NOMO-1 treated with dmso at 0.1 percent for 144 hours (cell line): ENCODE results near the gene CCDC185.

Experiments
- DNase-seq: peaks from one replicate; lab custom pipeline; 2025; ENCODE audit not compliant: unreplicated experiment; lab: John Stamatoyannopoulos, UW

CCDC185 gene

GRCh38 chr1:223393275-223394214 is at the start of gene CCDC185:
CCDC185 (plus strand) TSS chr1:223393415; CDS start chr1:223393476, 61 bp downstream.
- no peak for DNase-seq

GRCh38 chr1:223343692-223344091 is 49.5 kb upstream of the CCDC185 start:
- DNase-seq = no peak

GRCh38 chr1:223344491-223344890 is 48.7 kb upstream of the CCDC185 start:
- no peak for DNase-seq

- no peak for DNase-seq
Observed at GRCh38 chr1:223345720-223346119, 47.5 kb upstream of the CCDC185 start.

GRCh38 chr1:223346311-223346710 is 46.9 kb upstream of the CCDC185 start:
- no peak for DNase-seq

GRCh38 chr1:223347583-223347982 is 45.6 kb upstream of the CCDC185 start:
- no peak for DNase-seq

- no peak for DNase-seq
Observed at GRCh38 chr1:223348439-223348838, 44.8 kb upstream of the CCDC185 start.

- DNase-seq = no peak
Observed at GRCh38 chr1:223349241-223349640, 44.0 kb upstream of the CCDC185 start.

GRCh38 chr1:223350361-223350908 is 42.8 kb upstream of the CCDC185 start:
- no peak for DNase-seq

- DNase-seq = no peak
Observed at GRCh38 chr1:223352944-223353343, 40.3 kb upstream of the CCDC185 start.

- no peak for DNase-seq
Observed at GRCh38 chr1:223353939-223354338, 39.3 kb upstream of the CCDC185 start.

- no peak for DNase-seq
Observed at GRCh38 chr1:223355699-223356098, 37.5 kb upstream of the CCDC185 start.

- no peak for DNase-seq
Observed at GRCh38 chr1:223358826-223359225, 34.4 kb upstream of the CCDC185 start.

- no peak for DNase-seq
Observed at GRCh38 chr1:223363057-223363855, 30.0 kb upstream of the CCDC185 start.

GRCh38 chr1:223363856-223364684 is 29.1 kb upstream of the CCDC185 start, which contains the start of gene SUSD4:
SUSD4 (minus strand) TSS chr1:223364176; CDS start chr1:223363425, 751 bp downstream.
- peak; percentile 23 for DNase-seq

GRCh38 chr1:223364685-223365382 is 28.4 kb upstream of the CCDC185 start:
- no peak for DNase-seq

GRCh38 chr1:223374064-223374610 is 19.1 kb upstream of the CCDC185 start:
- DNase-seq = no peak

GRCh38 chr1:223378754-223379153 is 14.5 kb upstream of the CCDC185 start:
- DNase-seq = no peak

GRCh38 chr1:223386013-223386412 is 7.2 kb upstream of the CCDC185 start:
- no peak for DNase-seq

- no peak for DNase-seq
Observed at GRCh38 chr1:223390618-223391017, 2.6 kb upstream of the CCDC185 start.
